Astrocyte (in vitro differentiated cells and primary cell): ENCODE data around the gene GGACT. TPM values are rescaled to one million over a fixed set of nuclear protein-coding genes. Genes with fewer than 3 reads are reported as not detected.

ENCODE experiments used
- DNase-seq: peaks from one replicate; pipeline ENCODE4 v3.0.0-alpha.2; 2010; ENCODE audit warnings: low read depth
- FAIRE-seq: peaks from 2 replicates; lab custom pipeline; 2011; peaks lifted over from hg19 to GRCh38; lab: Jason Lieb, UNC
- H2AFZ ChIP-seq: 2 replicates; pipeline ENCODE4 v1.6.0; 2012; ENCODE audit warnings: low read depth, low read length, inconsistent platforms
- H3K27ac ChIP-seq: 2 replicates; pipeline ENCODE4 v1.5.1; 2011; ENCODE audit warnings: low read depth, low read length, inconsistent platforms
- H3K27me3 ChIP-seq: 2 replicates; pipeline ENCODE4 v1.6.0; 2011; ENCODE audit warnings: low read length, inconsistent platforms; ENCODE audit not compliant: insufficient read depth
- H3K36me3 ChIP-seq: 2 replicates; pipeline ENCODE4 v1.5.1; 2011; ENCODE audit warnings: low read length, inconsistent platforms; ENCODE audit not compliant: insufficient read depth
- H3K4me1 ChIP-seq: 2 replicates; pipeline ENCODE4 v1.5.1; 2011; ENCODE audit warnings: low read length, inconsistent platforms; ENCODE audit not compliant: insufficient read depth
- H3K4me2 ChIP-seq: 2 replicates; pipeline ENCODE4 v1.6.0; 2012; ENCODE audit warnings: low read length, inconsistent platforms
- H3K4me3 ChIP-seq: 2 replicates; pipeline ENCODE4 v1.5.1; 2011; ENCODE audit warnings: low read depth, mild to moderate bottlenecking, low read length, inconsistent platforms; ENCODE audit not compliant: insufficient read depth
- H3K79me2 ChIP-seq: 2 replicates; pipeline ENCODE4 v1.6.0; 2012; ENCODE audit warnings: mild to moderate bottlenecking, low read length, inconsistent platforms; ENCODE audit not compliant: insufficient read depth
- H3K9ac ChIP-seq: 2 replicates; pipeline ENCODE4 v1.6.0; 2012; ENCODE audit warnings: mild to moderate bottlenecking, low read length, inconsistent platforms
- H3K9me3 ChIP-seq: 2 replicates; pipeline ENCODE4 v1.5.1; 2012; ENCODE audit warnings: low read depth, mild to moderate bottlenecking, low read length, inconsistent platforms; ENCODE audit not compliant: insufficient read depth
- H4K20me1 ChIP-seq: 2 replicates; pipeline ENCODE4 v1.6.0; 2012; ENCODE audit warnings: low read length, inconsistent platforms; ENCODE audit not compliant: insufficient read depth
- H3K27ac Mint-ChIP-seq: one replicate; pipeline ENCODE4 v1.8.0; 2021; ENCODE audit warnings: mild to moderate bottlenecking, mixed read lengths; ENCODE audit not compliant: unreplicated experiment
- H3K27me3 Mint-ChIP-seq: one replicate; pipeline ENCODE4 v1.8.0; 2021; ENCODE audit warnings: low read depth, mixed read lengths; ENCODE audit not compliant: unreplicated experiment
- H3K36me3 Mint-ChIP-seq: one replicate; pipeline ENCODE4 v1.8.0; 2021; ENCODE audit warnings: low read depth, mixed read lengths; ENCODE audit not compliant: unreplicated experiment
- H3K4me1 Mint-ChIP-seq: one replicate; pipeline ENCODE4 v1.8.0; 2021; ENCODE audit warnings: low read depth, mixed read lengths; ENCODE audit not compliant: unreplicated experiment
- H3K4me3 Mint-ChIP-seq: one replicate; pipeline ENCODE4 v1.8.0; 2021; ENCODE audit warnings: mild to moderate bottlenecking, moderate library complexity, mixed read lengths; ENCODE audit not compliant: unreplicated experiment
- H3K9me3 Mint-ChIP-seq: one replicate; pipeline ENCODE4 v1.8.0; 2021; ENCODE audit warnings: mild to moderate bottlenecking, mixed read lengths; ENCODE audit not compliant: unreplicated experiment
- CTCF ChIP-seq: IDR thresholded peaks from 2 replicates; pipeline ENCODE4 v1.5.1; 2011; ENCODE audit warnings: low read depth, mild to moderate bottlenecking, inconsistent platforms, low read length, moderate library complexity; ENCODE audit not compliant: insufficient read depth
- EZH2 ChIP-seq: IDR thresholded peaks from 2 replicates; pipeline ENCODE4 v1.6.1; 2012; ENCODE audit warnings: mild to moderate bottlenecking, low read length, inconsistent platforms; ENCODE audit not compliant: insufficient read depth
- total RNA-seq: library from RNA; stranded (reverse); gene quantifications from 2 replicates; pipeline ENCODE4 v1.2.1, GENCODE V29; 2021

Gene GGACT
- total RNA-seq, 1 donor from 2014 or later = 7.7 TPM

GRCh38 chr13:100541897-100542825 is 46.4 kb downstream of the GGACT start:
- Mint-ChIP-seq H3K9me3 (no peaks in the 10 kb centered on the region), H3K4me3 (no peak overlapping the region), H3K36me3 (peaks cover 2% of the 10 kb centered on the region), H3K27ac (no peak overlapping the region), H3K27me3 (no peaks in the 10 kb centered on the region), H3K4me1 (no peaks in the 10 kb centered on the region)
- Histone ChIP-seq H3K36me3 (no peaks in the 10 kb centered on the region), H3K79me2 (no peaks in the 10 kb centered on the region), H4K20me1 (peaks cover 3% of the 10 kb centered on the region), H3K27ac (no peak overlapping the region), H3K4me2 (no peak overlapping the region), H3K4me3 (no peak overlapping the region), H3K27me3 (no peaks in the 10 kb centered on the region), H2AFZ (no peak overlapping the region), H3K9me3 (no peaks in the 10 kb centered on the region), H3K4me1 (peaks cover 4% of the 10 kb centered on the region), H3K9ac (no peak overlapping the region)
- FAIRE-seq (no peak), DNase-seq (no peak)
- TF ChIP-seq EZH2 = no peak
- no peak for TF ChIP-seq CTCF

- no peak overlapping the region for H2AFZ ChIP-seq
- no peaks in the 10 kb centered on the region for H3K27me3 ChIP-seq
- H3K9me3 ChIP-seq = no peaks in the 10 kb centered on the region
- H3K9me3 Mint-ChIP-seq = no peaks in the 10 kb centered on the region
- no peak overlapping the region for H3K27ac Mint-ChIP-seq
- no peaks in the 10 kb centered on the region for H3K4me1 Mint-ChIP-seq
- no peak overlapping the region for H3K4me3 Mint-ChIP-seq
- H3K4me2 ChIP-seq = no peak overlapping the region
- TF ChIP-seq CTCF (no peak), EZH2 (no peak)
- no peaks in the 10 kb centered on the region for H3K27me3 Mint-ChIP-seq
- no peak overlapping the region for H3K9ac ChIP-seq
- H3K79me2 ChIP-seq = no peaks in the 10 kb centered on the region
- H3K4me1 ChIP-seq = peaks cover 4% of the 10 kb centered on the region
- H4K20me1 ChIP-seq = peaks cover 3% of the 10 kb centered on the region
- FAIRE-seq (no peak), DNase-seq (no peak)
- no peak overlapping the region for H3K4me3 ChIP-seq
- no peak overlapping the region for H3K27ac ChIP-seq
- no peaks in the 10 kb centered on the region for H3K36me3 ChIP-seq
- peaks cover 4% of the 10 kb centered on the region for H3K36me3 Mint-ChIP-seq
These were observed 48.0 kb downstream of the GGACT start for GRCh38 chr13:100540621-100541020.
